Measurements from ENCODE around the gene VIP. TPM values are rescaled to one million over a fixed set of nuclear protein-coding genes. Genes with fewer than 3 reads are reported as not detected.

Gene VIP
- polyA plus RNA-seq, 1 experiment = not detected

DNA sequence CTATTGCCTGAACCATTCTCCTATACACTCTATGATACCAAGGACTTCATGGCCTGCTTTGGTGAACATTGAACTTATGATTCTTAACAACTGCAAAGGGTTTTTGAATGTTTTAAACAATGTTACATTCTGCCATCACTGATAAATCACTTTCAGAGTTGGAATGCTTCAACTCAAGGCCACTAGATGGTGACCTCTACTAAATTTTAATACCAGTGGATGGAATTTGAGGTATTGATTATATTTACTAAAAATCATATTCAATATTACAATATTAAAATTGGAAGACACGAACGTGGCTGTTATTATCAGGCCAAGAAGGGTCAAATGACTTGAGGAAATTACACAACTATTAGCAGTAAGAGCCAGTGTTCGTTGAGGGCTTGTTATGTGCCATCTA, 34.3 kb upstream of the VIP start:
- DNase-seq (ENCODE audit: low read depth) = no peak
- CTCF ChIA-PET = no interaction called here

GRCh38 chr6:152720974-152721373, 29.6 kb upstream of the VIP start:
- no peak for DNase-seq (ENCODE audit: low read depth)
- Histone ChIP-seq H3K4me3 (ENCODE audit: low read depth, low read length) (no peak overlapping the region), H3K36me3 (ENCODE audit: control insufficient read depth, insufficient read depth, low read length) (no peaks in the 10 kb centered on the region), H3K27me3 (ENCODE audit: control insufficient read depth, insufficient read depth, low read length) (no peaks in the 10 kb centered on the region)
- CTCF ChIA-PET = no interaction called here
- POLR2A ChIA-PET = no interaction called here
- TF ChIP-seq CTCF (IDR thresholded peaks at IDR 0.05; ENCODE audit: insufficient read depth, low read depth, low read length) = no peak

More for the DNA sequence above, 34.3 kb upstream of the VIP start:
- TF ChIP-seq CTCF (IDR thresholded peaks at IDR 0.05; ENCODE audit: insufficient read depth, low read depth, low read length) = 0 out of 2 replicates have a peak, but pooled peaks have one; percentile 6
- Histone ChIP-seq H3K36me3 (ENCODE audit: control insufficient read depth, insufficient read depth, low read length) (no peaks in the 10 kb centered on the region), H3K4me3 (ENCODE audit: low read depth, low read length) (no peak overlapping the region), H3K27me3 (ENCODE audit: control insufficient read depth, insufficient read depth, low read length) (no peaks in the 10 kb centered on the region)
- POLR2A ChIA-PET = no interaction called here

GRCh38 chr6:152721956-152722355, 28.6 kb upstream of the VIP start:
- POLR2A ChIA-PET = no interaction called here
- no peaks in the 10 kb centered on the region for H3K27me3 ChIP-seq (ENCODE audit: control insufficient read depth, insufficient read depth, low read length)
- no peak overlapping the region for H3K4me3 ChIP-seq (ENCODE audit: low read depth, low read length)
- DNase-seq (ENCODE audit: low read depth) = no peak
- CTCF ChIA-PET = interaction anchor here (0.6 kb wide), 1 partner anchor 1042 kb away, joined by 3 read pairs; no protein-coding TSS in a partner anchor
- no peaks in the 10 kb centered on the region for H3K36me3 ChIP-seq (ENCODE audit: control insufficient read depth, insufficient read depth, low read length)
- no peak for TF ChIP-seq CTCF (IDR thresholded peaks at IDR 0.05; ENCODE audit: insufficient read depth, low read depth, low read length)

GRCh38 chr6:152723398-152723797, 27.2 kb upstream of the VIP start:
- ChIA-PET POLR2A (no interaction called here), CTCF (no interaction called here)
- Histone ChIP-seq H3K36me3 (ENCODE audit: control insufficient read depth, insufficient read depth, low read length) (no peaks in the 10 kb centered on the region), H3K4me3 (ENCODE audit: low read depth, low read length) (no peak overlapping the region), H3K27me3 (ENCODE audit: control insufficient read depth, insufficient read depth, low read length) (no peaks in the 10 kb centered on the region)
- no peak for TF ChIP-seq CTCF (IDR thresholded peaks at IDR 0.05; ENCODE audit: insufficient read depth, low read depth, low read length)
- DNase-seq (ENCODE audit: low read depth) = no peak

- no peak for DNase-seq (ENCODE audit: low read depth)
These were observed 24.3 kb upstream of the VIP start for GRCh38 chr6:152726313-152726712.

More at GRCh38 chr6:152726313-152726712, 24.3 kb upstream of the VIP start:
- H3K4me3 ChIP-seq (ENCODE audit: low read depth, low read length) = no peak overlapping the region
- TF ChIP-seq CTCF (IDR thresholded peaks at IDR 0.05; ENCODE audit: insufficient read depth, low read depth, low read length) = no peak
- H3K36me3 ChIP-seq (ENCODE audit: control insufficient read depth, insufficient read depth, low read length) = no peaks in the 10 kb centered on the region
- ChIA-PET POLR2A (no interaction called here), CTCF (no interaction called here)
- no peaks in the 10 kb centered on the region for H3K27me3 ChIP-seq (ENCODE audit: control insufficient read depth, insufficient read depth, low read length)
